HG02798 (cell line): ENCODE measurements around the gene LBH.
"Not testable (repeated sequence)": the region's sequence is repeated elsewhere in the genome, so short reads cannot be mapped to it uniquely, and the experiment has no call there.

Source experiments
- ATAC-seq: cut with Tn5 transposase; IDR thresholded peaks from one replicate; pipeline ENCODE4 v1.9.1; 2021; ENCODE audit warnings: mild to moderate bottlenecking; ENCODE audit not compliant: unreplicated experiment, poor library complexity

LBH gene

GRCh38 chr2:30269114-30269770, 37.9 kb downstream of the LBH start:
- ATAC-seq = not testable (repeated sequence)

GRCh38 chr2:30269771-30270145, 38.4 kb downstream of the LBH start:
- no peak for ATAC-seq

- no peak for ATAC-seq
Observed at GRCh38 chr2:30270166-30270565, 38.8 kb downstream of the LBH start.

GRCh38 chr2:30271301-30271700, 40.0 kb downstream of the LBH start:
- no peak for ATAC-seq

GRCh38 chr2:30272286-30272685, 41.0 kb downstream of the LBH start:
- ATAC-seq = no peak

GRCh38 chr2:30272761-30273573, 41.6 kb downstream of the LBH start:
- ATAC-seq = no peak

GRCh38 chr2:30273574-30273929, 42.2 kb downstream of the LBH start:
- ATAC-seq = no peak

- ATAC-seq = no peak
Observed at GRCh38 chr2:30275256-30275655, 43.9 kb downstream of the LBH start.

- ATAC-seq = no peak
Observed at GRCh38 chr2:30276455-30276911, 45.1 kb downstream of the LBH start.

- ATAC-seq = no peak
Observed at GRCh38 chr2:30277582-30277981, 46.2 kb downstream of the LBH start.

GRCh38 chr2:30278419-30278818, 47.1 kb downstream of the LBH start:
- ATAC-seq = no peak

GRCh38 chr2:30280596-30281434, 49.5 kb downstream of the LBH start:
- no peak for ATAC-seq

GRCh38 chr2:30282081-30282480, 50.7 kb downstream of the LBH start:
- no peak for ATAC-seq

GRCh38 chr2:30282721-30283120, 51.4 kb downstream of the LBH start:
- ATAC-seq = no peak

- ATAC-seq = no peak
Observed at GRCh38 chr2:30283931-30284565, 52.7 kb downstream of the LBH start.

GRCh38 chr2:30285758-30286157, 54.4 kb downstream of the LBH start:
- no peak for ATAC-seq

GRCh38 chr2:30287190-30287840, 56.0 kb downstream of the LBH start:
- ATAC-seq = peak; percentile 11

- ATAC-seq = peak; percentile 52
Observed at GRCh38 chr2:30287857-30288513, 56.7 kb downstream of the LBH start.

GRCh38 chr2:30288561-30288960, 57.2 kb downstream of the LBH start:
- no peak for ATAC-seq
